Upper lobe of left lung (tissue), 6 donors: ENCODE measurements around the gene POMC. TPM values are rescaled to one million over a fixed set of nuclear protein-coding genes. Genes with fewer than 3 reads are reported as not detected.

ENCODE experiments used
- ATAC-seq, 2 donors: fragments of 200-7000 bp; cut with Tn5 transposase; one replicate each; pipeline ENCODE4 v1.9.1; 2022; ENCODE audit warnings: mild to moderate bottlenecking in 2 of 2, moderate library complexity in 2 of 2; ENCODE audit not compliant: low FRiP score in 2 of 2
- DNase-seq, 2 donors: peaks; one replicate each; pipeline ENCODE4 v3.0.0-alpha.2; 2019 to 2020
- H3K27ac ChIP-seq, 4 donors: fragments of 200-600 bp; sonication (generic); one replicate each; pipeline ENCODE4 v1.5.1; 2016 to 2019
- H3K27me3 ChIP-seq, 4 donors: fragments of 200-600 bp; sonication (generic); one replicate each; pipeline ENCODE4 v1.5.1; 2017 to 2019
- H3K36me3 ChIP-seq, 4 donors: fragments of 200-600 bp; sonication (generic); one replicate each; pipeline ENCODE4 v1.5.1; 2016 to 2019
- H3K4me1 ChIP-seq, 4 donors: fragments of 200-600 bp; sonication (generic); one replicate each; pipeline ENCODE4 v1.5.1; 2018 to 2019
- H3K4me3 ChIP-seq, 4 donors: fragments of 200-600 bp; sonication (generic); one replicate each; pipeline ENCODE4 v1.5.1; 2017 to 2019; ENCODE audit warnings: mild to moderate bottlenecking in 2 of 4, moderate library complexity in 1 of 4
- H3K9me3 ChIP-seq, 4 donors: fragments of 200-600 bp; sonication (generic); one replicate each; pipeline ENCODE4 v1.5.1; 2018 to 2019
- EP300 ChIP-seq, 4 donors: sonication (generic); formaldehyde crosslinking; IDR thresholded peaks; one replicate each; pipeline ENCODE4 v1.5.1; 2017; ENCODE audit warnings: antibody characterized with exemption in 4 of 4, control low read depth in 2 of 4
- POLR2A ChIP-seq, 4 donors: fragments of 450-650 bp; IDR thresholded peaks; one replicate each; pipeline ENCODE4 v1.5.1; 2016 to 2017; ENCODE audit warnings: antibody characterized with exemption in 4 of 4, mild to moderate bottlenecking in 2 of 4
- POLR2AphosphoS5 ChIP-seq, 2 donors: sonication (generic); formaldehyde crosslinking; IDR thresholded peaks; one replicate each; pipeline ENCODE4 v1.5.1; 2017; ENCODE audit warnings: antibody characterized with exemption in 2 of 2
- WGBS, 2 donors: methylation state at CpG; one replicate each; pipeline ENCODE4 v1.1.5; 2017 to 2018; 5-methylcytosine and 5-hydroxymethylcytosine counted together
- total RNA-seq, 6 donors: library from RNA; depleted of rRNA in 4 of 6; stranded (reverse); fragments of >200 nt in 4 of 6; gene quantifications; one replicate each; pipeline versions ENCODE4 v1.1.0 to v1.2.1, GENCODE V29; 2016 to 2021
- TF ChIP-seq, protein P1 (sequence below), 6 experiments: fragments of 450-650 bp in 4 of 6; fragments of 200-600 bp in 2 of 6; sonication (generic) in 2 of 6; IDR thresholded peaks; one replicate each; pipeline ENCODE4 v1.5.1; 2016 to 2019; ENCODE audit warnings: antibody characterized with exemption in 6 of 6
- donor health status: DM: no; HTN: no; CAD: no; lungs with moderate emphysema.
- donor health status: DM: no; HTN: yes; CAD: no; lungs with severe emphysema.

Gene POMC
- total RNA-seq, 6 donors from 2014 or later, result 2.4 to 11.5 (median 5.6) TPM

GRCh38 chr2:25122367-25122766, 46.0 kb downstream of the POMC start:
- TF ChIP-seq POLR2AphosphoS5 (IDR thresholded peaks at IDR 0.05), result no peak
- TF ChIP-seq, protein P1, sequence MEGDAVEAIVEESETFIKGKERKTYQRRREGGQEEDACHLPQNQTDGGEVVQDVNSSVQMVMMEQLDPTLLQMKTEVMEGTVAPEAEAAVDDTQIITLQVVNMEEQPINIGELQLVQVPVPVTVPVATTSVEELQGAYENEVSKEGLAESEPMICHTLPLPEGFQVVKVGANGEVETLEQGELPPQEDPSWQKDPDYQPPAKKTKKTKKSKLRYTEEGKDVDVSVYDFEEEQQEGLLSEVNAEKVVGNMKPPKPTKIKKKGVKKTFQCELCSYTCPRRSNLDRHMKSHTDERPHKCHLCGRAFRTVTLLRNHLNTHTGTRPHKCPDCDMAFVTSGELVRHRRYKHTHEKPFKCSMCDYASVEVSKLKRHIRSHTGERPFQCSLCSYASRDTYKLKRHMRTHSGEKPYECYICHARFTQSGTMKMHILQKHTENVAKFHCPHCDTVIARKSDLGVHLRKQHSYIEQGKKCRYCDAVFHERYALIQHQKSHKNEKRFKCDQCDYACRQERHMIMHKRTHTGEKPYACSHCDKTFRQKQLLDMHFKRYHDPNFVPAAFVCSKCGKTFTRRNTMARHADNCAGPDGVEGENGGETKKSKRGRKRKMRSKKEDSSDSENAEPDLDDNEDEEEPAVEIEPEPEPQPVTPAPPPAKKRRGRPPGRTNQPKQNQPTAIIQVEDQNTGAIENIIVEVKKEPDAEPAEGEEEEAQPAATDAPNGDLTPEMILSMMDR (IDR thresholded peaks at IDR 0.05), result no peak
- TF ChIP-seq EP300 (IDR thresholded peaks at IDR 0.05), result no peak
- TF ChIP-seq POLR2A (IDR thresholded peaks at IDR 0.05), result no peak
- DNase-seq (no peak), ATAC-seq (no peak)
- Histone ChIP-seq H3K4me3 (no peak overlapping the region), H3K9me3 (no peaks in the 10 kb centered on the region), H3K27me3 (no peaks in the 10 kb centered on the region), H3K36me3 (no peaks in the 10 kb centered on the region), H3K27ac (no peak overlapping the region), H3K4me1 (no peaks in the 10 kb centered on the region)
- WGBS, 2 donors, result 95 to 100% methylated on average over 3 of the region's 3 CpGs

DNA sequence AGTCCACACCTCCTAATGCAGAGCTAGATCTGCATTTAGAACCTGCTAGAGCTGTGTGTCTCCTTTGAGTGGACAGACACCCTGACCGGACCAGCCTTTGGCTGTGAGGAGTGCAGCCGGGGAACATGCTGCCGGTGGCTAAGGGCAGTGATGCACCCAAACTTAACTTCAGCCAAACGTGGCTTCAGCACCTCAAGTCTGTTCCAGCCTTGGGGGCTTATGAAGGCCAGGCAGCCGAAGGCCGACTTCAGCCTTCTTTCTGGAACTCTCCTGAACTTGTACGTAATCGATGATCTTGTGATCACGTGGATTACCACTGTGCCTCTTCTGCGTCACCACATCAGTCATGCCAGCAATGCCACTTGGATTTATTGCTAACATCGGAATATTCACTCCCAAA, 49.1 kb downstream of the POMC start:
- no peak for ATAC-seq
- H3K9me3 ChIP-seq, result no peaks in the 10 kb centered on the region
- H3K27me3 ChIP-seq, result no peaks in the 10 kb centered on the region
- no peak overlapping the region for H3K27ac ChIP-seq
- H3K36me3 ChIP-seq, result no peaks in the 10 kb centered on the region
- no peak for DNase-seq
- H3K4me3 ChIP-seq, result no peak overlapping the region
- H3K4me1 ChIP-seq, result no peaks in the 10 kb centered on the region
- TF ChIP-seq POLR2AphosphoS5 (IDR thresholded peaks at IDR 0.05) (no peak), POLR2A (IDR thresholded peaks at IDR 0.05) (no peak), EP300 (IDR thresholded peaks at IDR 0.05) (no peak)
- TF ChIP-seq, protein P1 (IDR thresholded peaks at IDR 0.05), result no peak
- WGBS, 2 donors, result 87 to 93% methylated on average over 11 of the region's 11 CpGs

DNA sequence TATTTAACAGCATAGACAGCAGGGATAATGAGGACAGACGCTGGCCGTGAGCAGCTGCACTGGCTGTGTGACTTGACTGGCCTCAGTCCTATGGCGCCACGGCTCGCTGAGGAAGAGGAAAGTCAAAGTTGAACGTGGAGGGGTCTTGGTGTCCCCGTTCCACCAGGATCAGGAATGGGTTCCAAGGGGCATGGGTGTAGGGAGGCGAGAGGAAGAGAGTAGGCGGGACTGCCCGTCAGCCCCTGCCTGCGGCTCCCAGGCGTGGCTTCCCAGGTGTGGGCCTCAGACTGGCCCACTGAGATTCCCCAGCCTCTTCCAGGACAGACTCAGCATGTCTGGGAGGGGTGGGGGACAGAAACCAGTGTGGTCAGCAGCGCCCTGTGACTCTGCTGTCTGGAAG, 51.4 kb downstream of the POMC start:
- Histone ChIP-seq H3K27me3 (no peaks in the 10 kb centered on the region), H3K36me3 (no peaks in the 10 kb centered on the region), H3K9me3 (no peaks in the 10 kb centered on the region), H3K27ac (no peak overlapping the region), H3K4me1 (no peaks in the 10 kb centered on the region), H3K4me3 (no peak overlapping the region)
- ATAC-seq, result no peak
- TF ChIP-seq, protein P1 (IDR thresholded peaks at IDR 0.05), result no peak
- no peak for TF ChIP-seq POLR2AphosphoS5 (IDR thresholded peaks at IDR 0.05)
- no peak for TF ChIP-seq EP300 (IDR thresholded peaks at IDR 0.05)
- no peak for TF ChIP-seq POLR2A (IDR thresholded peaks at IDR 0.05)
- 88 to 90% methylated on average over 13 of the region's 13 CpGs for WGBS, 2 donors
- peak in 1 of 2 donors; percentile 41 for DNase-seq

DNA sequence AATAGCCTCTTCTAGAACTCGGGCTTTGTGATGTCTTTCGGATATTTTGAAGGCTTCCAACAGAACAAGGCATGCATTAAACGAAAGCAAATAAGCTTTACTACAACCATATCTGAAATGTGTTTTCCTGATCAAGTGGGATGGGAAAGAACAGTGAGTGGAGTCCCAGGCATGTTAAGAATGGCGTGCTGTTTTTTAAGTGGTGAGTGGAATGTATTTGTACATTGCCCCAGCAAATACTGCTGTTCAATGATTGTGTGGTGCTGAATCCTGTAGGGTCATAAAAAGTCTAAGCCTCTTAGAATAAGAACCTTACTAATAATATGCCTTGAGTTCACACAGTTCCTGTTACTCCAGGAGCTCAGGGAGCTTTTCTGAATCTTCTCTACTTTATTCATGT, 52.5 kb downstream of the POMC start:
- 62 to 79% methylated on average over 4 of the region's 4 CpGs for WGBS, 2 donors
- H3K27ac ChIP-seq, result no peak overlapping the region
- ATAC-seq (peak in 1 of 2 donors; percentile 74), DNase-seq (no peak)
- no peaks in the 10 kb centered on the region for H3K9me3 ChIP-seq
- no peak overlapping the region for H3K4me3 ChIP-seq
- no peaks in the 10 kb centered on the region for H3K27me3 ChIP-seq
- no peaks in the 10 kb centered on the region for H3K4me1 ChIP-seq
- TF ChIP-seq, protein P1 (IDR thresholded peaks at IDR 0.05), result no peak
- TF ChIP-seq POLR2AphosphoS5 (IDR thresholded peaks at IDR 0.05), result no peak
- no peak for TF ChIP-seq EP300 (IDR thresholded peaks at IDR 0.05)
- TF ChIP-seq POLR2A (IDR thresholded peaks at IDR 0.05), result no peak
- H3K36me3 ChIP-seq, result no peaks in the 10 kb centered on the region

DNA sequence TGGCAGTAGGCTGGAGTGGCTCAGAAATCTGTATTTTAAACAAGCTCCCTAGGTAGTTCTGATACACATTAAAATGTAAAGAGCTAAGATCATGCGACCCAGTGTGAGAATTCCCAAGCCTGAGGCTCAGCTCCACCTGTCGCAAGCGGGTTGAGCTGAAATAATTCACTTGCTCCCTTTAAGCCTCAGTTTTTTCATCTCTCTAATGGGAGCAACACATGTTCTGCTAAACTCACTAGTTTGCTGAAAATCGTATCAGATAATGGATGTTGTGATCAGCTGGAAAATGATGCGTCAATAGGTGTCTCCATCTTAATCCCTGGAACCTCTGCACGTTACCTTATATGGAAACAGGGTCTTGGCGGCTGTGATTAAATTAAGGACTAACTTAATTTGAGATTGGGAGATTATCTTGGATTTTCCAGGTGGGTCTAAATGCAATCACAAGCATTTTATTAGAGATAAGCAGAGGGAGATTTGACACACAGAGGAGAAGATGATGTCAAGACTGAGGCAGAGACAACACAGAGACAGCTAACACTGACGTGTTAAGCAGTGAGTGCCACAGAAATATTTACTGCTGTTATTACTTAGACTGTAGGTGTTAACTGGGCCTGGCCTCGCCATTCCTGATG, 53.0 kb downstream of the POMC start:
- Histone ChIP-seq H3K36me3 (no peaks in the 10 kb centered on the region), H3K9me3 (no peaks in the 10 kb centered on the region), H3K27me3 (no peaks in the 10 kb centered on the region), H3K27ac (no peak overlapping the region), H3K4me1 (no peaks in the 10 kb centered on the region), H3K4me3 (no peak overlapping the region)
- WGBS, 2 donors, result 91 to 92% methylated on average over 9 of the region's 9 CpGs
- no peak for DNase-seq
- TF ChIP-seq POLR2A (IDR thresholded peaks at IDR 0.05) (no peak), EP300 (IDR thresholded peaks at IDR 0.05) (no peak), POLR2AphosphoS5 (IDR thresholded peaks at IDR 0.05) (no peak)
- TF ChIP-seq, protein P1 (IDR thresholded peaks at IDR 0.05), result no peak
- peak in 1 of 2 donors; percentile 7 for ATAC-seq
